GM23338 (cell line): ENCODE data around the gene CPTP. TPM values are rescaled to one million over a fixed set of nuclear protein-coding genes. Genes with fewer than 3 reads are reported as not detected.

Experiments used
- ATAC-seq: fragments of 200-7000 bp; cut with Tn5 transposase; 3 replicates; pipeline ENCODE4 v1.9.1; 2020
- DNase-seq: peaks from one replicate; pipeline ENCODE4 v3.0.0-alpha.2; 2015; ENCODE audit warnings: low spot score
- H2AFZ ChIP-seq: fragments of 200-600 bp; sonication (generic); 2 replicates; pipeline ENCODE4 v1.8.0; 2016; ENCODE audit warnings: antibody characterized with exemption, mild to moderate bottlenecking, moderate library complexity
- H3F3A ChIP-seq: fragments of 200-600 bp; sonication (generic); replicated peaks from 2 replicates; pipeline ENCODE4 v1.8.0; 2017; ENCODE audit warnings: antibody characterized with exemption, mixed run types, low read depth
- H3K27ac ChIP-seq: fragments of 200-600 bp; sonication (generic); 2 replicates; pipeline ENCODE4 v1.6.1; 2016; ENCODE audit warnings: low read depth
- H3K27me3 ChIP-seq: fragments of 200-600 bp; sonication (generic); 2 replicates; pipeline ENCODE4 v1.8.0; 2016; ENCODE audit warnings: mild to moderate bottlenecking, mixed run types, moderate library complexity; ENCODE audit not compliant: insufficient read depth
- H3K36me3 ChIP-seq: fragments of 200-600 bp; sonication (generic); 2 replicates; pipeline ENCODE4 v1.8.0; 2016; ENCODE audit warnings: mild to moderate bottlenecking; ENCODE audit not compliant: insufficient read depth
- H3K4me1 ChIP-seq: fragments of 200-600 bp; sonication (generic); 2 replicates; pipeline ENCODE4 v1.8.0; 2016; ENCODE audit warnings: mild to moderate bottlenecking, moderate library complexity; ENCODE audit not compliant: insufficient read depth
- H3K4me2 ChIP-seq: fragments of 200-600 bp; sonication (generic); 2 replicates; pipeline ENCODE4 v1.7.1; 2017; ENCODE audit warnings: mixed run types
- H3K4me3 ChIP-seq: fragments of 200-600 bp; sonication (generic); 2 replicates; pipeline ENCODE4 v1.6.1; 2016; ENCODE audit warnings: mixed run types
- H3K79me2 ChIP-seq: fragments of 200-600 bp; sonication (generic); replicated peaks from 2 replicates; pipeline ENCODE4 v1.8.0; 2017; ENCODE audit warnings: mild to moderate bottlenecking; ENCODE audit not compliant: insufficient read depth
- H3K9me2 ChIP-seq: fragments of 200-600 bp; sonication (generic); 2 replicates; pipeline ENCODE4 v1.8.0; 2017; ENCODE audit not compliant: insufficient read depth
- H4K20me1 ChIP-seq: fragments of 200-600 bp; sonication (generic); replicated peaks from 2 replicates; pipeline ENCODE4 v1.8.0; 2017; ENCODE audit warnings: mild to moderate bottlenecking; ENCODE audit not compliant: insufficient read depth
- H3K27ac Mint-ChIP-seq: 2 replicates; pipeline ENCODE4 v1.8.0; 2020; ENCODE audit warnings: inconsistent platforms, mild to moderate bottlenecking, moderate library complexity, mixed read lengths
- H3K27me3 Mint-ChIP-seq: 3 replicates; pipeline ENCODE4 v1.8.0; 2022; ENCODE audit warnings: low read depth, mild to moderate bottlenecking, moderate library complexity, mixed read lengths, inconsistent platforms; ENCODE audit not compliant: insufficient read depth, poor library complexity
- H3K36me3 Mint-ChIP-seq: 3 replicates; pipeline ENCODE4 v1.8.0; 2021; ENCODE audit warnings: low read depth, mild to moderate bottlenecking, inconsistent platforms, moderate library complexity, mixed read lengths
- H3K4me1 Mint-ChIP-seq: 3 replicates; pipeline ENCODE4 v1.8.0; 2020; ENCODE audit warnings: mild to moderate bottlenecking, inconsistent platforms, mixed read lengths
- H3K4me3 Mint-ChIP-seq: 3 replicates; pipeline ENCODE4 v1.8.0; 2021; ENCODE audit warnings: moderate library complexity, mild to moderate bottlenecking, inconsistent platforms, mixed read lengths
- H3K9me3 Mint-ChIP-seq: 3 replicates; pipeline ENCODE4 v1.8.0; 2020; ENCODE audit warnings: moderate library complexity, mild to moderate bottlenecking, inconsistent platforms, mixed read lengths
- CREB1 ChIP-seq: fragments of 250-450 bp; sonication (Bioruptor Pico); IDR thresholded peaks from 2 replicates; pipeline ENCODE4 v1.5.0; 2020; ENCODE audit warnings: low read depth, mild to moderate bottlenecking, moderate library complexity
- ETS1 ChIP-seq: IDR thresholded peaks from 2 replicates; pipeline ENCODE4 v1.6.1; 2016; ENCODE audit warnings: antibody characterized with exemption
- EZH2 ChIP-seq: fragments of 200-600 bp; sonication (generic); IDR thresholded peaks from one replicate; pipeline ENCODE4 v1.8.0; 2017; ENCODE audit warnings: antibody characterized with exemption, mild to moderate bottlenecking, low read depth; ENCODE audit not compliant: unreplicated experiment
- EZH2phosphoT487 ChIP-seq: fragments of 200-600 bp; sonication (generic); IDR thresholded peaks from one replicate; pipeline ENCODE4 v1.8.1; 2018; ENCODE audit warnings: antibody characterized with exemption; ENCODE audit not compliant: unreplicated experiment
- NANOG ChIP-seq: IDR thresholded peaks from 2 replicates; pipeline ENCODE4 v1.6.1; 2016; ENCODE audit warnings: antibody characterized with exemption, borderline replicate concordance
- ZNF331 ChIP-seq: fragments of 250-450 bp; sonication (Bioruptor Pico); IDR thresholded peaks from 2 replicates; pipeline ENCODE4 v1.5.0; 2020; ENCODE audit warnings: low read depth, mild to moderate bottlenecking, moderate library complexity
- polyA plus RNA-seq: library from polyadenylated mRNA; unstranded; fragments of >200 nt; fragmentation: Nextera tagmentation; extraction: Ambion mirVana; gene quantifications from 2 replicates; pipeline ENCODE4 v1.2.1, GENCODE V29; 2016
- total RNA-seq: library from RNA; depleted of rRNA; stranded (reverse); fragments of >200 nt; shearing (Covaris generic); gene quantifications from 2 replicates; pipeline ENCODE4 v1.2.3, GENCODE V29; 2014
- TF ChIP-seq, protein P1 (sequence below): fragments of 250-450 bp; sonication (Bioruptor Pico); IDR thresholded peaks from 2 replicates; pipeline ENCODE4 v1.5.0; 2020; ENCODE audit warnings: mild to moderate bottlenecking, moderate library complexity
- TF ChIP-seq, protein P2 (sequence below): IDR thresholded peaks from one replicate; pipeline ENCODE4 v1.6.1; 2018; ENCODE audit warnings: antibody characterized with exemption; ENCODE audit not compliant: unreplicated experiment

The CPTP gene
- total and polyA plus RNA-seq, 2 experiments from 2014 or later: 8.1 to 13.5 TPM

- TF ChIP-seq, protein P1, sequence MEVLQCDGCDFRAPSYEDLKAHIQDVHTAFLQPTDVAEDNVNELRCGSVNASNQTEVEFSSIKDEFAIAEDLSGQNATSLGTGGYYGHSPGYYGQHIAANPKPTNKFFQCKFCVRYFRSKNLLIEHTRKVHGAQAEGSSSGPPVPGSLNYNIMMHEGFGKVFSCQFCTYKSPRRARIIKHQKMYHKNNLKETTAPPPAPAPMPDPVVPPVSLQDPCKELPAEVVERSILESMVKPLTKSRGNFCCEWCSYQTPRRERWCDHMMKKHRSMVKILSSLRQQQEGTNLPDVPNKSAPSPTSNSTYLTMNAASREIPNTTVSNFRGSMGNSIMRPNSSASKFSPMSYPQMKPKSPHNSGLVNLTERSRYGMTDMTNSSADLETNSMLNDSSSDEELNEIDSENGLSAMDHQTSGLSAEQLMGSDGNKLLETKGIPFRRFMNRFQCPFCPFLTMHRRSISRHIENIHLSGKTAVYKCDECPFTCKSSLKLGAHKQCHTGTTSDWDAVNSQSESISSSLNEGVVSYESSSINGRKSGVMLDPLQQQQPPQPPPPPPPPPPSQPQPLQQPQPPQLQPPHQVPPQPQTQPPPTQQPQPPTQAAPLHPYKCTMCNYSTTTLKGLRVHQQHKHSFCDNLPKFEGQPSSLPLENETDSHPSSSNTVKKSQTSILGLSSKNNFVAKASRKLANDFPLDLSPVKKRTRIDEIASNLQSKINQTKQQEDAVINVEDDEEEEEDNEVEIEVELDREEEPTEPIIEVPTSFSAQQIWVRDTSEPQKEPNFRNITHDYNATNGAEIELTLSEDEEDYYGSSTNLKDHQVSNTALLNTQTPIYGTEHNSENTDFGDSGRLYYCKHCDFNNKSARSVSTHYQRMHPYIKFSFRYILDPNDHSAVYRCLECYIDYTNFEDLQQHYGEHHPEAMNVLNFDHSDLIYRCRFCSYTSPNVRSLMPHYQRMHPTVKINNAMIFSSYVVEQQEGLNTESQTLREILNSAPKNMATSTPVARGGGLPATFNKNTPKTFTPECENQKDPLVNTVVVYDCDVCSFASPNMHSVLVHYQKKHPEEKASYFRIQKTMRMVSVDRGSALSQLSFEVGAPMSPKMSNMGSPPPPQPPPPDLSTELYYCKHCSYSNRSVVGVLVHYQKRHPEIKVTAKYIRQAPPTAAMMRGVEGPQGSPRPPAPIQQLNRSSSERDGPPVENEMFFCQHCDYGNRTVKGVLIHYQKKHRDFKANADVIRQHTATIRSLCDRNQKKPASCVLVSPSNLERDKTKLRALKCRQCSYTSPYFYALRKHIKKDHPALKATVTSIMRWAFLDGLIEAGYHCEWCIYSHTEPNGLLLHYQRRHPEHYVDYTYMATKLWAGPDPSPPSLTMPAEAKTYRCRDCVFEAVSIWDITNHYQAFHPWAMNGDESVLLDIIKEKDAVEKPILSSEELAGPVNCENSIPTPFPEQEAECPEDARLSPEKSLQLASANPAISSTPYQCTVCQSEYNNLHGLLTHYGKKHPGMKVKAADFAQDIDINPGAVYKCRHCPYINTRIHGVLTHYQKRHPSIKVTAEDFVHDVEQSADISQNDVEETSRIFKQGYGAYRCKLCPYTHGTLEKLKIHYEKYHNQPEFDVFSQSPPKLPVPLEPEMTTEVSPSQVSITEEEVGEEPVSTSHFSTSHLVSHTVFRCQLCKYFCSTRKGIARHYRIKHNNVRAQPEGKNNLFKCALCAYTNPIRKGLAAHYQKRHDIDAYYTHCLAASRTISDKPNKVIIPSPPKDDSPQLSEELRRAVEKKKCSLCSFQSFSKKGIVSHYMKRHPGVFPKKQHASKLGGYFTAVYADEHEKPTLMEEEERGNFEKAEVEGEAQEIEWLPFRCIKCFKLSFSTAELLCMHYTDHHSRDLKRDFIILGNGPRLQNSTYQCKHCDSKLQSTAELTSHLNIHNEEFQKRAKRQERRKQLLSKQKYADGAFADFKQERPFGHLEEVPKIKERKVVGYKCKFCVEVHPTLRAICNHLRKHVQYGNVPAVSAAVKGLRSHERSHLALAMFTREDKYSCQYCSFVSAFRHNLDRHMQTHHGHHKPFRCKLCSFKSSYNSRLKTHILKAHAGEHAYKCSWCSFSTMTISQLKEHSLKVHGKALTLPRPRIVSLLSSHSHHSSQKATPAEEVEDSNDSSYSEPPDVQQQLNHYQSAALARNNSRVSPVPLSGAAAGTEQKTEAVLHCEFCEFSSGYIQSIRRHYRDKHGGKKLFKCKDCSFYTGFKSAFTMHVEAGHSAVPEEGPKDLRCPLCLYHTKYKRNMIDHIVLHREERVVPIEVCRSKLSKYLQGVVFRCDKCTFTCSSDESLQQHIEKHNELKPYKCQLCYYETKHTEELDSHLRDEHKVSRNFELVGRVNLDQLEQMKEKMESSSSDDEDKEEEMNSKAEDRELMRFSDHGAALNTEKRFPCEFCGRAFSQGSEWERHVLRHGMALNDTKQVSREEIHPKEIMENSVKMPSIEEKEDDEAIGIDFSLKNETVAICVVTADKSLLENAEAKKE (CRISPR knock-in tag): no peak
- TF ChIP-seq CREB1 (no peak), EZH2 (no peak), ZNF331 (no peak)
These were observed 34.7 kb downstream of the CPTP start (continued) for GRCh38 chr1:1359308-1359663.

DNA sequence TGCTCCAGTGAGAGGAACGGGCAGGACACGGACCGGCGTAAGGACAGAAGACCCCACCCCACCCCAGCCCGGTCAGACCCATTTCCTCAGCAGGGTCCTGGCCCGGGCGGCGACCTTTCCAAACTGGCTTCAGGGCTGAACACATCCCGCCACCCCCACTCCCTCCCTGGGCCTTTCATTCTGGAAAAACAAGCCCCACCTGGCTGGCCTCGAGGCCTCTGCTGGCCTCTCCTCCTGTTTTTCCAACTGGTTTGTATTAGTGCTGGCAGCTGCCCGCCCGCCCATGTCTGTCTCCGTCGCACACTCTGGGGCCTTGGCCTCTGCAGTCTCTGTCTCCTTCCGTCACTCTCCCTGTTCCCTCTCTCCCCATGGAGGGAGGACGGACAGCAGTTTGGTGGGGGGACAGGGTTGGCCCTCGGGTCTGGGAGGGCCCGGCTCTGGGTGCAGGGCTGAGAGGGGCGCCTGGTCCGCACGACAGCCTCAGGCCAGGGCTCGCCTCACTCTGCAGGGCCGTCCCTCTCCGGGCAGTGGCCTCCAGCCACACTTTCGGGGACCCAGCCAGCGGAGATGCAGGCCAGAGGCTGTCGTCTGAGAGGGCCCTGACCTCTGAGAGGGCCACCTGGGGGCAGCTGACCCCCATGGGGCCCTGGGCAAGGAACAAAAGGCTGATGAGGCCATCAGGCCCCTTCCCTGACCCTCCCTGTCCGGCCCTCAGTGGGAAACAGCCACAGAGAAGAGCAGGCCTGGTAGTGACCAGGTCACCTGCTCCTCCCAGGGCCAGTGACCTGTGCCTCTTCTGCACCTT, 35.3 kb downstream of the CPTP start:
- Mint-ChIP-seq H3K36me3 (no peaks in the 10 kb centered on the region), H3K4me1 (peaks cover 31% of the 10 kb centered on the region), H3K9me3 (no peaks in the 10 kb centered on the region; the same call in 2 of the 3 replicates), H3K4me3 (no peak overlapping the region; the same call in 2 of the 3 replicates), H3K27me3 (peaks cover 19% of the 10 kb centered on the region), H3K27ac (peak overlapping the region; percentile 44; the same call in 1 of the 2 replicates)
- no peaks in the 10 kb centered on the region for H3K36me3 ChIP-seq
- no peak overlapping the region for H3K4me3 ChIP-seq
- no peak for DNase-seq
- H3K27ac ChIP-seq: no peak overlapping the region
- no peak overlapping the region for H3K4me2 ChIP-seq
- no peak overlapping the region for H2AFZ ChIP-seq
- no peaks in the 10 kb centered on the region for H3K9me2 ChIP-seq
- H4K20me1 ChIP-seq: no peaks in the 10 kb centered on the region
- no peak for ATAC-seq
- peaks cover 22% of the 10 kb centered on the region for H3K4me1 ChIP-seq
- H3K79me2 ChIP-seq: no peaks in the 10 kb centered on the region
- peaks cover 19% of the 10 kb centered on the region; the same call in 1 of the 2 replicates for H3F3A ChIP-seq
- peaks cover 7% of the 10 kb centered on the region for H3K27me3 ChIP-seq
- no peak for TF ChIP-seq EZH2phosphoT487
- no peak for TF ChIP-seq ETS1
- no peak for TF ChIP-seq NANOG
- TF ChIP-seq, protein P2, sequence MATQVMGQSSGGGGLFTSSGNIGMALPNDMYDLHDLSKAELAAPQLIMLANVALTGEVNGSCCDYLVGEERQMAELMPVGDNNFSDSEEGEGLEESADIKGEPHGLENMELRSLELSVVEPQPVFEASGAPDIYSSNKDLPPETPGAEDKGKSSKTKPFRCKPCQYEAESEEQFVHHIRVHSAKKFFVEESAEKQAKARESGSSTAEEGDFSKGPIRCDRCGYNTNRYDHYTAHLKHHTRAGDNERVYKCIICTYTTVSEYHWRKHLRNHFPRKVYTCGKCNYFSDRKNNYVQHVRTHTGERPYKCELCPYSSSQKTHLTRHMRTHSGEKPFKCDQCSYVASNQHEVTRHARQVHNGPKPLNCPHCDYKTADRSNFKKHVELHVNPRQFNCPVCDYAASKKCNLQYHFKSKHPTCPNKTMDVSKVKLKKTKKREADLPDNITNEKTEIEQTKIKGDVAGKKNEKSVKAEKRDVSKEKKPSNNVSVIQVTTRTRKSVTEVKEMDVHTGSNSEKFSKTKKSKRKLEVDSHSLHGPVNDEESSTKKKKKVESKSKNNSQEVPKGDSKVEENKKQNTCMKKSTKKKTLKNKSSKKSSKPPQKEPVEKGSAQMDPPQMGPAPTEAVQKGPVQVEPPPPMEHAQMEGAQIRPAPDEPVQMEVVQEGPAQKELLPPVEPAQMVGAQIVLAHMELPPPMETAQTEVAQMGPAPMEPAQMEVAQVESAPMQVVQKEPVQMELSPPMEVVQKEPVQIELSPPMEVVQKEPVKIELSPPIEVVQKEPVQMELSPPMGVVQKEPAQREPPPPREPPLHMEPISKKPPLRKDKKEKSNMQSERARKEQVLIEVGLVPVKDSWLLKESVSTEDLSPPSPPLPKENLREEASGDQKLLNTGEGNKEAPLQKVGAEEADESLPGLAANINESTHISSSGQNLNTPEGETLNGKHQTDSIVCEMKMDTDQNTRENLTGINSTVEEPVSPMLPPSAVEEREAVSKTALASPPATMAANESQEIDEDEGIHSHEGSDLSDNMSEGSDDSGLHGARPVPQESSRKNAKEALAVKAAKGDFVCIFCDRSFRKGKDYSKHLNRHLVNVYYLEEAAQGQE: no peak
